NCI-H748 (cell line): ENCODE results near the gene ICA1.

Experiments used
- DNase-seq: peaks from one replicate; lab custom pipeline; 2025; ENCODE audit not compliant: unreplicated experiment; lab: John Stamatoyannopoulos, UW

ICA1 gene

DNA sequence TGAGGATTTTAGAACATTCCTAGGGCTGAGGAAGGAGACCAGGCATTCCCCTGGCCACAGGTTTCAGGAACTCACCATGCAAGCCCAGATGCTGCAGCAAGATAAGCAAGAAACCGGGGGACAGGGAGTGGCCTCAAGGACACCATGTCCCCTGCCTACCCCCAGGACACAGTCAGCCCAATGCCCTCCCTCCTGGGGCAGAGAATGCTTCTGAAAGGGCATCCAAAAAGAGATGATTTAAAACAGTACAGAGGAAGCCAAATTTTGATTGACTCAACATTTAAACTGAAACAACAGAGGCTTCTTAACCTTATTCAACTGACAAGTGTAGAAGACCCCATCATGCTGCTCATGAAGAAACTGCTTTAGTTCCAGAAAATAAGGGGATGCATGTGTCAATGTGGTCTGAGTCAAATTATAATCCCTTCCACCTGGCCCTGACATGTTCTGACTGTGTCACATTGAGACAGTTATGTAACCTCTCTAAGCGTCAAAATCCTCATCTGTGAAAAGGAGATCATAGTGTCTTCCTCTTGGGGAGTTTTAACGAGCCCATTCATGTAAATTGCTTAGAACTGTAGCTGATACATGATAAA is 60.0 kb downstream of the ICA1 start:
- DNase-seq = no peak

DNA sequence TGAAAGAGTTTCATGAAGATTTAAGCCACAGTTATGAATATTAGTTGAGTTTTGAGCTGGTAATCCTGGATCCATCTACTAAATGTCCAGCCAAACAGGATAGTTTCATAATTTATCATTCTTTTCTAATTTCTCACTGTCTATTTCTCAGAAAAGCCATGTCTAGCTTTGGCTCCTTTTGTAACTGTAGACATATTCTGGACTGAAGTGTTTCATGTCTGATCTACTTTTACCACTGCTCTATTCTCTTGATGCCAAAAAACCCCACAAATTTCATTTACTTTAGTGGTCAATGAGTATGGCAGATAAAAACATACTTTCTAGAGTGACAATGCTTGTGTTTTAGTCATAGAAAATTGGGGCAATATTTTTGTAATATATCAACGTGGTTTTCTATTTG is 61.2 kb downstream of the ICA1 start:
- no peak for DNase-seq

DNA sequence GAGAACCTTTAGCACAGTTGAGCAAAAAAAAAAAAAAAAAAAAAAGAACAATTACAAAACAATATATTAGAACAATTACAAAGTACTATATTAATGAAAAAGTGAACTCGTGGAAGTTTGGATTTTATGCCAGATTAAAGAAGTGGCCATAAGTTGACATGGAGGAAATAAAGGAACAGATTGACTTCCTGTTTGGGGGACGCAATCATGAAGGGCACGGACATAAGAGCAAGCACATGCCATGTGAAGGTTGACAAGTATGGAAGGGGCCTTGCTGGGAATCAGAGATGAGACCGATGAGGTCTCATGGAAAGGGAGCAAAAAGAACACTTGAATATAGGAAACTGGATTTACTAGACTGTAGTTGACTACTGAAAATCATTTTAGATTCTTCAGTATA is 61.7 kb downstream of the ICA1 start:
- no peak for DNase-seq

DNA sequence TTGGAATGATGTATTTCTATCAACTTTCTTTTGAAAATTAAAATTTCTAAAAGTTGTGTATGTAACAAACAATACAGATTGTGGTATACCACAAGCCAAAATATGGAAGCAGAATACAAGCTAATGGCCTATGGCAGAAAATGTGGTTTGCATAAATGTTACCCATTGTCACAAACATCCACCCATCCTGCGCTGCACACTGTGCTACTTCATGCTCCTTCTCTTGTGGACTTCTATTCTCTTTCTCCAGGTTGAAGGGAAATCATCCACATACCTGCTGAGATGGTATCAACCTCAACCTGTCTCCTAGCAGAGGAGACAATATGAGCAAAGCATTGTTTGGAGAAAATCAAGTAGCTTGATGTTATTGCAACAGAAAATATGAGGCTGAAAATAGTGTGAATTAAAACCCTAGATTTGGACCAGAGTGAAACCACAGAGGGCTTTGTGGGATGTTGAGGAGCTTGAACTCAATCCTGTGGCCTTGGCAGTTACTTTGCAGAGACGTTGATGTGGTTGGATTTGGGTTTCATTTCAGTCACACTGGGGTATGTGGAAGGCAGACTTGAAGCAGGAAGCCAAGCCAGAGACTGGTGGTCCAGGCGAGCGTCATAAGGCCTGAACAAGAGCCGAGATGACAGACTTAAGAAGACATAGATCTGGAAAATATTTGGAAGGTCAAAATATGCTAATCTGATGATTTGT is 63.8 kb downstream of the ICA1 start:
- no peak for DNase-seq

DNA sequence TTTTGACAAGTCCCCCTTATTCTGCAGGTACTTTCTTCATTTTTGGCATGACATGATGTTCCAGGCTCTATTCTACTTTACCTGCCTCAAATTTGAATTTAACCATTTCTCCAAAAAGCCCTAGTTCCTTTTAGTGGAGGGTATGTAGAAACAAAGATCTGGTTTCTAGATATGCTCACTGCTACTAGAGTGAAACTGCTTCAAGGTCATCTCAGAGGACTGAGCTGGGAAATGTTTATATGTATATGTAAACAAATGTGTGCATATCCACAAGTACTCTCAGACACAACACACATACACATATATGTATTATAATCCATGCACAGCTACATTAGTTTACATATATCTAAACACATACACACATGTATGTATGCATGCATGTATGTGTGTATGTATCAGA is 69.1 kb downstream of the ICA1 start:
- no peak for DNase-seq

DNA sequence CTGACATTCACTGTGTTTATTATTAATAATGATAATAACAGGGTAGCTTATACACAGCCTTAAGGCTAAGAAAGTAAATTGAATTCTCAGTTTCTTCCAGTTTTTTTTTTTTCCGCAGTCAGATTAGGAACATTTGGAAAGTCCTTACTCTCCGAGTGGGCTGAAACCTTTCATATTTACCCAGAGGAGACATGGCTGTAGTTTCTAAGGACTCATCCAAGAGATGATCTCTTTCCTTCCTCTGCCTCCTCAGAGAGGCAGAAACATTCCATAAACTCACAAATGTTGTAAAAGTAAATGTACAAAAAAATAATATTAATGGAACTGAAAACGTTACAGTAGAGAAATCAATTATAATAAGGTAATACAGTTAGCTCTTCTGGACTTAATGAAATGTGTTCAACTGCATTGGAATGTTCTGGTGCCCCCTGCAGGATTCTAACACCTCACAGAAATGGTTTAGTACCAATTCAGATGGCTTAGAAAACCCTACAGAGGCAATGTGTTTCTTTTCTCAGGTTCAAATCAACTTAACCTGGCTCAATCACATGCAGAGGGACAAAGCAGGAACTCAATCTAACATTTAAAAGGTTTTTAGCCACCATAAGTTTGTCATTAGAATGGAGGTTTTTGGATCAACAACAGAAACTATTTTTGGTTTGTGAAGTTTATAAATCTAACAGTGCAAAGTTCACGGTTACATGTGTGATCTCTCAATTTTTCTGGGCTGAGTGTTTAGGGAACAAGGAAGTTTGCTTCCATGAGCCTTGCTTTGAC is 71.7 kb downstream of the ICA1 start:
- DNase-seq = peak; percentile 64

DNA sequence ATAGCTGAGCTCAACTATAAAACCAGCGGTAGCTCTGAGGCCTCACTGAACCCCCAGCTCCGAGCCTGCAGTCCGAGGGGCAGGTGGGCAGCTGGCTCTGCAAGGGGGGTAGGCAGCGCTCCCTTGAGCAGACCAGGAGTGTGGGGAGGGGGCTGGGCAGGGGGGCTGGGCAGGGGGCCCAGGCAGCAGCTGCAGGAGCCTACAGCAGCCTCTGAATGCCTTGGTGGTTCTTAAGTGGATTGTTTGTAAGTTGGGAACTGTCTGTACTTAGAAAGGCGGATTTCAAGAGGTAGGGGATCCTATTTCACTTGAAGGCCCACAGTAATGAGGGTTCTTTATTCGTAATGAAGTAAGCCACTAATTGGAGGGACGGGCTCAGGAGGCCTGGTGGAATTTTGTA is 72.3 kb downstream of the ICA1 start:
- peak; percentile 11 for DNase-seq

DNA sequence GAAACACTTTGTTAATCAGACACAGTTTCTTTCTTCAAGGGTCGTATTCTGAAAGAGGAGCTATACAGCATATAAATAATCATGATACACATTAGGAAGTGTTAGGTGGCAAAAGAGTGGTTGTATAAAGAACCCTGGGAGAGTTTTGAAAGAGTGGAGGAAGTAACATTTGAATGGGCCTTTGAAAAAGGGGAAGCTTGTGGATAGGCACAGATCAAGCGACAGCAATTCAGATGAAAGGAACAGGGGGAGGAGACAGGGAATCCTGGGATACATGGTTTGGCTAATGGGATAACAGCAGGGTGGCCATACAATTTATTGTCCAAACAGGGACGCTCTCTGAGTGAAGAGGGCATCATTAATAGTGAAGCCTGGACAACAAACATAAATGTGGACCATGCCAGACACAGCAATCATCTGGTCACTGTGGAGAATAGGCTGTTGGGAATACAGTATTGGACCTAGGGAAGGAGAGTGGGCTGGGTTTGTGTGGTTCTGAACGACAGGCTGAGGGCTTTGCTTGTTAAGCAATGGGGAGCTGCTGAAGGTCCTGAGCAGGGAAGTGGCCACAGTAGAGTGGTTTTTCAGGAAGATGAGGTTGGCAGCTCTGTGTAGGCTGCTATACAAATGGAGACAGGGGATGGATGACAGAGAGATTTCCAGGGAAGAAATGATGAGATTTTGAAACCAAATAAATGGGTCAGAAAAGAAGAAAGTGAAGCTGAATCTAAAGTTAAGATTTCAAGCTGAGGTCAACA is 75.9 kb downstream of the ICA1 start:
- peak; percentile 80 for DNase-seq

DNA sequence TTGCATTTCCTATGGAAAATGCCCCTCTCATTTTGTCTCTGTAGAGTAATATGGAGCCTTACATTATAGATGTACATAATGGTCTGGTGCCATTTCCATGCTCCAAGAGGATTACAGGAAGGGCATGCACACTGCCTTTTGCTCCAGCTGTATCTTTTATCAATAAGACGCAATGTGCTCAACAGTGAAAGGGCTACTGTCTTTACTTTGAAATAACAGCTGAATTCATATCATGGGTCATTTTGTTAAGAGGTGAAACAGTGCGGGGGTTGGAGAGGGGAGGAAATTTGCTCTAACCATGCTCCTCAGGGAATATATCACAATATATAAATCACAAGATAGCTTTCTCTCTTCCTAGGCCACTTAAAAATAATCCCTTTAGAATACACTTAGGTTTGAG is 77.7 kb downstream of the ICA1 start:
- peak; percentile 73 for DNase-seq

DNA sequence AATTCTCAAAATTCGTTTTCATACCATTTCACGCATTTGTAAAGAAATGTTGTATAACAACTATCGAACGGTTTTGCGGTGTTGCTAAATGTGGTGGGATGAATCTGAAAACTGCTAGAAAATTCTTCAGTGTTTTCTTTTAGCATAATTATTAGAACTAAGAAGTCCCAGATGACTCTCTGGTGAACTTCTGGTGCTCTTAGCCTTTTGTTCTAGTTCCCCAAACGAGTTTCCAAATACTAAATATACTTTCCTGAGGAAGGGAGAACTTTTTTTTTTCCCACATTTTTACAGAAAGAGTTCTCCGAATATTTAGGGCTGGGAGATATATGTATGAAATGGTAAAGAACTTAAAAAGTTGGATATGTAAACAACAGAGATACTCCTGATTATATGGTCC is 82.5 kb downstream of the ICA1 start:
- no peak for DNase-seq

DNA sequence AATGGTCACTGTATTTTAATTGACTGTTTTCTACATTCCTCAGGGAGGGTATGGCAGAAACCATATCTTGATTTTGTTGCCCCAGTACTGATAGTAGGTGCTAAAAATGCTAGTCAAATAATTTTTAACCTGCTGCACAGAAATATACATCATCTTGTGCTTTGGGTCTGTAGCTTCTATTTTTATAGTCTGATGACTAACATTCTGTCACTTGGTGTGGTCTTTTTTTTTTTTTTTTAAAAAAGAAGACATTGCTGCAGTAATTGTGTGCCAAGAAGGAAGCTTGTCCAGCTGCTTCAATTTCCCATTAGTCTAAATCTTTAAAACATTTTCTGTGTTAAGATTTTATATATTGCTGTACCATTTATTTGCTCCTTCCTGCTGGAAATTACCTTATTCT is 83.6 kb downstream of the ICA1 start:
- DNase-seq = no peak

DNA sequence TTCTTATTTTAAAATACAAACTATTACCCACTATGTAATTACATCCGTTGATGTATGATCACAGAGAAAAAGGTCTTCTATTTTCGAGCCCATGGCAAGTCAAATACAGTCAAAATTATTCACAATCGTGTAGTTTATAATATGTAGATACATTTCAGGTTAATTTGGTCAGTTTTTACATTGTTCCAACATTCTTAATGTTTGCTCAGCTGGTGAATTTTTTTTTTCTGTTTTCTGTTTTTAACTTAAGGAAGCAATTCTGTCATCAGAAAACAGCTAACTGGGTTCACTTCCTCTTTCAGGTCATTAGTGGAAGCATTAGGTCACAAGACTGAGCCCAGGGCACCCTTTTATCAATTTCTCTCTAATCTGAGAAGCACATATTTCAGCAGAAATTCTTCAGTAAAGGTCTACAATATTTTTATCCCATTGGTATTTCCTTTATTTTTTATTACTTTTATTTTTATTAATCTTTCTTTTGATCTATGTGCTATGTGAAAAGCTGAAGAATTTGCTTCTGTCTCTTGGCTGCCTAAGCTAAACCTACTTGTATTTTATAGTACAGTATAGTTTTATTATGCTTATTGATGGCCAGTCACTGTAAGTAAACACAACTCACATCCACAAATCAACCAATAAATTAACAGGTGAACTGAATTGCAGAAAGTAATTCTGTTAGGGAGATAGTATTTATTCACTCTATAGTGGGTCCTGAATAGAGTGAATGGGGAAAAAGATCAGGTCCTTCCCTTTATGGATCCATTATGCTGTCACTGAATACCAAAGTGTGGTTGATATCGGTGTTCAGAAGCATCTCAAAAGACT is 84.6 kb downstream of the ICA1 start:
- DNase-seq = no peak

DNA sequence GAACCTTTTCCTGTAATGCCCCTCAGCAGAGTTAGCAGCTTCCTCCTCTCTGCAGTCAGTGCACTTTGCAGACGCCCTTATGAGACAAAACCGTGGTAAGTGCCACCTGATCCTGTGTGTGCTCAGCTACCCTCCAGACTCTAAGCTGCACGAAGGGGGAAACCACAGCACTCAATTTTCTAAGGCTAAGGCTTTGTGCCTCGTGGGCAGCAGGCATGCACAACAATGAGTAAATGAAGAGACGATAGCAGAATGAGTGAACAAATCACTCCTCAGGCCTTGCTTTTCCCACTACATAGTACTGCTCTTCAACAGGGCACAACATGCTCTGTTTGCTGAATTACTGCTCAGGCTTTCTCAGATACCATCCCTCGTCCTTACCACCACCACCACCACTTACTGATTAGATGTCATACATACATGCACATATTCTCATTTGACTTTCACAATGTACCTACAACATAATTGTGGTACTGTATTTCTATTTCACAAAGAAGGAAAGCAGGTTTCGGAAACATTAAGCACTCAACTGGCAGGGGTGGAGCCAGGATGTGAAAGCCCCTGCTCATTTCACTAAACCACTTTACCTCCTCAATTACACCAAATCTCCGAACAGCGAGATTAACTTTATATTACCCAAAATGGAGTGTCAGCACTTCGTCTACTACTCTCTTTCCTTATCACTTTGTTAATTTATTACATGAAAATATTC is 85.4 kb downstream of the ICA1 start:
- no peak for DNase-seq

DNA sequence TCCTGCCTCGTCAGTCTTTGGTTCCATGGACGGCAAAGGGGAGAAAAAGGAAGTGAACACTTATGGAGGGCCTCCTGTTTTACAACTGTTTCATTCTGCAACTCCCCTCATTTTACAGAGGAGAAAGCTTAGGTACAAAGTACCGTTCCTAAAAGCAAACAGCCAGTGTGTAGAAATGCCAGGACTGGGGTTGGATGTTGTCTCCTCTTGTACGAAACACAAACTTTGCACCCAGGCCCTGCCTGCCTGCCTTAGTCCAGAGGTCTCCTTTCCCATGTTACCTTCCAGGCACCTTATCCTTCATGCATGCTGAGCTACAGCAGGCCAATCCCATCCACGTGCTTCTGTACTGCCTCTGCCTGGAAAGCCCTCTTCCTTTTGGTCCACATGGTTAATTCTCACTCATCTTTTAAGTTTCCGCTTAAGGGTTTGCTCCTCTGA is 86.0 kb downstream of the ICA1 start:
- DNase-seq = no peak

DNA sequence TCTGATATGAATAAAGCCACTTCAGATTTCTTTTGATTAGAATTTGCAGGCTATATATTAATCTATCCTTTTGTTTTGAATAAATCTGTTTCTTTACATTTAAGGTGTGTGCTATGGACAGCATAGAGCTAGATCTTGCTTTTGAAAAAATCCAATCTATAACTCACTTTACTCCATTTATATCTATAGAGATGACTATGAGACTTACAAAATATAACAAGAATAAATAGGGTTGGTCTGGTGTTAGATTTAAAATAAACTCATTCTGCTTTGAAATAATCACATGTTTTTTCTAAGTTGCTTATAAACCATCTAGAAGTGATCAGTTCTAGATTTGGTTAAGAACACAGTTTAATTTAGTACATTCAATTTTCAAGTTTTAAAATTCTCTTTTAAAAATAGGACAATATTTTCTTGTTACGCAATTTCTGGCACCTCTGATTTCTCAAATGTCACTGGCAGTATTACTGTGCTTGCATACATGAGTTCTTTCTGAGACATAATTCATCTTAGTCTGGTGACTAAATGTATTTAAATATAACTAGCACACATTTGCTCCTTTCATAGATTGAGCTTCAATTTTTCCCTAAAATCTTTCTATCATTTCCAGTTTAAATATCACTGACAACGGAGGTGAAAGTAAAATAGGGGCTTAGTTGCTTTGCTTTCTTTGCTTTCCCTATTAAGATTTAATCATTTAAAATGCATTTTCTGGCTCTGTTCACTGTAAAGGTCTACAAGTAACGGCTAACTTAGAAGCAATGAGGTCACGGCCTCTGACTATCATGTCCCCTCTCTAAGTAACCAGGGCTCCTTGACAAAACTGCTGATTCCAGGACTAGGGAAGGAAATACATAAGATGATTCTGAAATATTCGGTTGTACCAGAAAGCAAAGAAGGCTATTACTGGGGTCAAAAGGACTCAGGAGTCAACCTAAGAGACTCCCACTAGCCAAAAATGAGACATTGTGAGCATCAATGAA is 89.3 kb downstream of the ICA1 start:
- no peak for DNase-seq

DNA sequence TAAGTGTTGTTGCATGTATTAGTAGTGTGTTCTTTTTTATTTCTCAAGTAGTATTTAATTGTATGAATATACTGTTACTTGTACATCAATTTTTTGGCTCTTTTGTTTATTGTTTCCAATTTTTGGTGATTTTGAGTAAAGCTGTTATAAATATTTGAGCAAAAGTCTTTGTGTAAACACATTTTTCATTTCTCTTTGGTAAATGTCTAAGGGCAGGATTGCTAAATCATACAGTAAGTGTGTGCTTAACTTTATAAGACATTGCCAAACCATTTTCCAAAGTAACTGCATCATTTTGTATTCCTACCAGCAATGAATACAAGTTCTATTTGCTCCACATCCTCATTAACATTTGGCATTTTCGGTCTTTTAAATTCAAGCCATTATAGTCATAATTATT is 92.8 kb downstream of the ICA1 start:
- DNase-seq = no peak

DNA sequence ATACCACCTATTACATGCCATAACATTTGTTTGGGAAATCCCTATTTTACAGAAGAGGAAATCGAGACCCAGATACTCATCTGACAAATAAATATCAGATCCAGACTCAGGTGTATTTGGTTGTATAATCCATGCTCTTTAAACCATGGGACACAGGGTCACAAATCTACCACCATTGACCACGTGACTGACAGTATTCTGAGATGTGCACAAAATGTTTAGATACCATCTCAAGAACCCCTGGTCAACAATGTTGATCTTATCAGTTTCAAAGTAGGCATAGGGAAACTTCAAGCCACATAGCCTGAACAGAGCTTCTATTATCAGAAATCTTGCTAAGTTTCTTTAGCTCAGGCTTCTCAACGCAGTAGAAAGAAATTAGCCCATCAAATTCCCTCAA is 93.6 kb downstream of the ICA1 start:
- DNase-seq = no peak

DNA sequence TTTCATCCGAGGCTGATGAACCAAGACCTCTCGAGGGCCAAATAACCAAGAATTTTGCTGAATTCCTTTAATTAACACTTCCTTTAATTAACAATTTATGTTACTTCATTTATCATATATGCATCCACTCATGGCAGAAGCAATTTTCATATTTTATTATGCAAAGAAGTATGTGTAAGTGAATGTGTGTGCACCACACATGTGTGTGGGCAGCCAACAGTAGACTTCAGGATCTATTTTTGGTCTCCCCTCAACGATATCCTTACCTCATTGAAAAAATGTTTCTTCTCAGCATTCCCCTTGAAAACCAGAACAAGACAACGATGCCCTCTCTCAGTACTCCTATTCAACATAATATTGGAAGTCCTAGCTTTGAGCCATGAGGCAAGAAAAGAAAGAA is 96.8 kb downstream of the ICA1 start:
- no peak for DNase-seq

DNA sequence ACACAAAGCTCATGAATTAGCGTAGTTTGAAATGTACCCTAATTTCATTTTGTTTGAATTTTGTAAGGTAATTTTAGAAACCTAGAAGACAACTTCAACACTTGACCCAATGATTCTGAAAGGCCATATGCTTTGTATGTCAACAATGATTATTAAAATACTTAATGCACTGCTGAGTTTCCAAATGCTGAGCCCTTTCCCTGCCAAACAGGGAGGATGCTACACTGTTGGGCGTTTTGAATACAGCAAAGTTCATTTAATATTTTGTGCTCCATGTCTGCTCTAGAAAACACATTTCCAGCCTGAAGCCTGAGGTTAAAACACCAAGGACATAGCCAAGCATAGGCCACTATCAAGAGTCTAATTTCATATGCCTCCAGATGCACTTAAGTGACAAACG is 99.8 kb downstream of the ICA1 start:
- no peak for DNase-seq
